ENCODE measurements around the gene PDZRN3.

Gene PDZRN3

GRCh38 chr3:73342077-73342476 is 282.7 kb downstream of the PDZRN3 start:
- no peak for ATAC-seq
- no peaks in the 10 kb centered on the region for H3K36me3 Mint-ChIP-seq (ENCODE audit: low read depth)
- peaks cover 3% of the 10 kb centered on the region for H3K9me3 Mint-ChIP-seq
- H3K4me3 Mint-ChIP-seq, result no peak overlapping the region
- H3K27ac Mint-ChIP-seq, result no peak overlapping the region
- no peaks in the 10 kb centered on the region for H3K4me1 Mint-ChIP-seq
- no peak for DNase-seq
- peaks cover 2% of the 10 kb centered on the region for H3K27me3 Mint-ChIP-seq

DNA sequence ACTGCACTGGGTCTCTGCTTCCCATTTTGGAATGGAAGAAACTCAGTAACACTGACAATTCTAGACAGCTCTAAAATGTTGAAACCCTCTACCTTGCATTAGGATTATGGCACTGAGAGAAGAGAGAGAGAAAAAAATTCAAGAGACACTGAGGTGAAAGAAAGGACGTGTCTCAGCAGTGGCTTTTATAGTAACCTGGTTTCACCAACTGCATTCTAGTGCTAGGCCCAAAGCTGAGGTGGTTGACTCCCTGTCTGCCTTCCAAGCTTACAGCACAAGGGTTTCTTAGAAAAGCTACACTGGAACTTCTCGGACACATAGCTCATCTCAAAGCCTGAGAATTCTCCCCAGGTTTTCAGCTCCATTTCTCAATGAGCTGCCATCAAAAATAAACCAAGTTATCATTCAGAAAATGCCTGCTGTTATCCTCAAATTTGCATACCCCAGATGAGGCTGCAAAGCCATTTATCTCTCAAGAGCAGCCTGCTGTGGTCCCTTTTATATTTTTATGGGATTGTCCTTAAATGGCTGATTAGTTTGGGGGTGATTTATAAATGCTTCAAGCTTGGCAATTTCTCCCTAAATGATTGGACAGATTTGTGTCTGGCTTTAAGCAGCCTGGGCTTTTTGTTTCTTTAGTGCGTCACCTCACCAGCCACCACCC is 283.3 kb downstream of the PDZRN3 start:
- DNase-seq (no peak), ATAC-seq (no peak)
- no peaks in the 10 kb centered on the region for H3K4me1 Mint-ChIP-seq
- H3K36me3 Mint-ChIP-seq (ENCODE audit: low read depth), result no peaks in the 10 kb centered on the region
- H3K27ac Mint-ChIP-seq, result no peak overlapping the region
- peaks cover 2% of the 10 kb centered on the region for H3K27me3 Mint-ChIP-seq
- no peak overlapping the region for H3K4me3 Mint-ChIP-seq
- H3K9me3 Mint-ChIP-seq, result peaks cover 3% of the 10 kb centered on the region

DNA sequence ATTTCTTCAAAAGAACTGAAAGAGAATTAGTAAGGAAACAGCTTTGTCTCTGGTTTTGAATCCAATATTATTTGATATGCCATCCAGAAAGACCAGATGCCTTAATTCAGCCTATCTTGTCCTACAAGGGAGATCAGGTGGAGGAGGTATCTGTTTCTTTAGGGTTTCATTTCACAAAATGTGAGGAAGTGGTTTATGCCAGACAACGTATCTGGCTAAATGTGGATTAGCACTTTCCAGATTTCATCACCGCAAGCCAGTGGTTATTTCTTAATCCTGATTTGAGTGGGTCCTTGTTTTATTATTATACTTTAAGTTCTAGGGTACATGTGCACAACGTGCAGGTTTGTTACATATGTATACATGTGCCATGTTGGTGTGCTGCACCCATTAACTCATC is 292.2 kb downstream of the PDZRN3 start:
- ATAC-seq (no peak), DNase-seq (no peak)
- Mint-ChIP-seq H3K4me3 (no peak overlapping the region), H3K9me3 (no peaks in the 10 kb centered on the region), H3K27me3 (no peaks in the 10 kb centered on the region), H3K36me3 (ENCODE audit: low read depth) (no peaks in the 10 kb centered on the region), H3K27ac (no peak overlapping the region), H3K4me1 (no peaks in the 10 kb centered on the region)

Measured in activated naive CD8-positive, alpha-beta T cell treated with anti-CD3 and anti-CD28 coated beads, Interleukin-2, amount 50 U/mL, for 24 hours (primary cell).